Endothelial cell of umbilical vein (primary cell): ENCODE results near the gene AGK. TPM values are rescaled to one million over a fixed set of nuclear protein-coding genes. Genes with fewer than 3 reads are reported as not detected.

ENCODE experiments used
- BruUV-seq: library from RNA; stranded (reverse); fragments of 400-500 nt; replicated peaks from 2 replicates; lab custom pipeline; 2021; lab: Mats Ljungman, UMichigan
- CTCF ChIA-PET: fragments of 300-600, 350-600 bp; sonication (Branson Sonifier 250); formaldehyde crosslinking; loops from one replicate; lab custom pipeline; 2021; ENCODE audit warnings: antibody characterized with exemption, inconsistent platforms; lab: Charles Lee
- POLR2A ChIA-PET: fragments of 300-600, 350-600 bp; sonication (Branson Sonifier 250); formaldehyde crosslinking; loops from one replicate; lab custom pipeline; 2021; ENCODE audit warnings: antibody characterized with exemption, inconsistent platforms; lab: Charles Lee
- DNase-seq: peaks from one replicate; pipeline ENCODE4 v3.0.0-alpha.2; 2011; ENCODE audit warnings: low read depth, low spot score
- FAIRE-seq: peaks from 2 replicates; lab custom pipeline; 2011; peaks lifted over from hg19 to GRCh38; lab: Jason Lieb, UNC
- H2AFZ ChIP-seq: 2 replicates; pipeline ENCODE4 v1.6.0; 2012; ENCODE audit warnings: low read depth, low read length, control low read depth, inconsistent platforms
- H3K27ac ChIP-seq: 2 replicates; pipeline ENCODE4 v1.5.1; 2011; ENCODE audit warnings: low read depth, mild to moderate bottlenecking, control low read depth, low read length, moderate library complexity; ENCODE audit not compliant: insufficient read depth
- H3K27me3 ChIP-seq, 2 experiments: 2 replicates each; pipeline versions ENCODE4 v1.6.0 to v1.6.1; 2011; ENCODE audit warnings: low read length in 2 of 2, mixed read lengths in 1 of 2; ENCODE audit not compliant: control insufficient read depth in 2 of 2, insufficient read depth in 2 of 2
- H3K36me3 ChIP-seq, 2 experiments: 2 replicates in 1 of 2; 3 replicates in 1 of 2; pipeline ENCODE4 v1.5.1; 2011; ENCODE audit warnings: low read length in 2 of 2, mild to moderate bottlenecking in 1 of 2, moderate library complexity in 1 of 2; ENCODE audit not compliant: control insufficient read depth in 2 of 2, insufficient read depth in 2 of 2; ENCODE audit errors: extremely low read depth in 1 of 2
- H3K4me1 ChIP-seq: 3 replicates; pipeline ENCODE4 v1.5.1; 2011; ENCODE audit warnings: mild to moderate bottlenecking, low read length; ENCODE audit not compliant: control insufficient read depth, insufficient read depth; ENCODE audit errors: extremely low read depth
- H3K4me2 ChIP-seq: 2 replicates; pipeline ENCODE4 v1.6.1; 2011; ENCODE audit warnings: low read length, control low read depth, mixed read lengths; ENCODE audit not compliant: insufficient read depth
- H3K4me3 ChIP-seq, 3 experiments: fragments of 200-600 bp in 1 of 3; sonication (generic), shearing (Covaris generic) in 1 of 3; replicated peaks in 1 of 3; 2 replicates each; pipeline ENCODE4 v1.5.1; 2011 to 2016; ENCODE audit warnings: control low read depth in 3 of 3, low read length in 3 of 3, mild to moderate bottlenecking in 2 of 3, inconsistent platforms in 1 of 3, low read depth in 1 of 3, moderate library complexity in 1 of 3; ENCODE audit not compliant: insufficient read depth in 1 of 3
- H3K79me2 ChIP-seq: 2 replicates; pipeline ENCODE4 v1.6.0; 2012; ENCODE audit warnings: low read length, inconsistent platforms; ENCODE audit not compliant: control insufficient read depth, insufficient read depth
- H3K9ac ChIP-seq: replicated peaks from 2 replicates; pipeline ENCODE3; 2011; ENCODE audit warnings: low read length, control low read depth; ENCODE audit not compliant: insufficient read depth; ENCODE audit errors: extremely low read depth
- H3K9me1 ChIP-seq: replicated peaks from 3 replicates; pipeline ENCODE4 v1.6.0; 2011; ENCODE audit warnings: mild to moderate bottlenecking, low read length; ENCODE audit not compliant: control insufficient read depth, insufficient read depth; ENCODE audit errors: extremely low read depth
- H3K9me3 ChIP-seq: replicated peaks from 2 replicates; pipeline ENCODE4 v1.5.1; 2012; ENCODE audit warnings: low read length, inconsistent platforms; ENCODE audit not compliant: control insufficient read depth, insufficient read depth
- H4K20me1 ChIP-seq: replicated peaks from 2 replicates; pipeline ENCODE3; 2011; ENCODE audit warnings: mild to moderate bottlenecking, low read length; ENCODE audit not compliant: control insufficient read depth, insufficient read depth; ENCODE audit errors: extremely low read depth
- CTCF ChIP-seq, 2 donors: IDR thresholded peaks; 1 replicate in 1 of 2; 2 replicates in 1 of 2; pipeline ENCODE4 v1.5.1; 2011; ENCODE audit warnings: low read length in 2 of 2, mild to moderate bottlenecking in 2 of 2, moderate library complexity in 2 of 2, control low read depth in 1 of 2, inconsistent platforms in 1 of 2, low read depth in 1 of 2; ENCODE audit not compliant: insufficient read depth in 1 of 2; ENCODE audit errors: extremely low read depth in 1 of 2
- EZH2 ChIP-seq: IDR thresholded peaks from 2 replicates; pipeline ENCODE4 v1.6.1; 2012; ENCODE audit warnings: borderline replicate concordance, low read depth, mild to moderate bottlenecking, moderate library complexity, low read length, inconsistent platforms; ENCODE audit not compliant: severe bottlenecking
- FOS ChIP-seq: IDR thresholded peaks from 2 replicates; pipeline ENCODE4 v1.6.1; 2011; ENCODE audit warnings: mild to moderate bottlenecking, low read length, moderate library complexity, borderline replicate concordance; ENCODE audit not compliant: insufficient read depth
- GATA2 ChIP-seq: IDR thresholded peaks from 2 replicates; pipeline ENCODE4 v1.7.0; 2011; ENCODE audit warnings: low read depth, mild to moderate bottlenecking, moderate library complexity, mixed read lengths, low read length; ENCODE audit not compliant: insufficient read length, insufficient read depth
- JUN ChIP-seq: IDR thresholded peaks from 2 replicates; pipeline ENCODE4 v1.6.1; 2011; ENCODE audit warnings: borderline replicate concordance, low read depth; ENCODE audit not compliant: insufficient read length, insufficient read depth
- MAX ChIP-seq: IDR thresholded peaks from 2 replicates; pipeline ENCODE4 v1.6.1; 2011; ENCODE audit not compliant: insufficient read depth, insufficient read length
- MYC ChIP-seq: IDR thresholded peaks from one replicate; pipeline ENCODE4 v1.6.1; 2011; ENCODE audit warnings: mild to moderate bottlenecking, low read depth, low read length
- POLR2A ChIP-seq: IDR thresholded peaks from 2 replicates; pipeline ENCODE4 v1.6.1; 2012; ENCODE audit warnings: low read depth, mild to moderate bottlenecking, control low read depth, low read length
- POLR2AphosphoS5 ChIP-seq: IDR thresholded peaks from 2 replicates; pipeline ENCODE4 v1.6.1; 2012; ENCODE audit warnings: low read depth, mild to moderate bottlenecking, control low read depth, low read length, moderate library complexity; ENCODE audit not compliant: insufficient read depth
- dilution Hi-C: fragments of 300-500 bp; cut with MboI; formaldehyde crosslinking; loops from one replicate; pipeline ENCODE4 v1.15.0; 2019; ENCODE audit warnings: low sequenced_read_pairs; ENCODE audit not compliant: extremely low pct_ligation_motif_present
- intact Hi-C: fragments of 100-400 bp; cut with micrococcal nuclease; formaldehyde crosslinking; loops from one replicate; pipeline ENCODE4 v1.10.0; 2022
- polyA plus RNA-seq, 4 experiments: library from polyadenylated mRNA; depleted of rRNA in 3 of 4; stranded (reverse) in 3 of 4; unstranded in 1 of 4; fragments of >200 nt; gene quantifications; 2 replicates each; pipeline versions ENCODE4 v1.2.1 to v1.2.3, GENCODE V29; 2011 to 2012; ENCODE audit warnings: missing spikeins in 1 of 4
- total RNA-seq: library from RNA; stranded (reverse); gene quantifications from 2 replicates; pipeline ENCODE4 v1.2.3, GENCODE V29; 2021

The AGK gene
- total and polyA plus RNA-seq, 2 donors (not counting 3 experiments of a cell fraction or from before 2014, with no cell fraction given): 23.6 to 34.3 TPM

GRCh38 chr7:141631525-141631924, 80.3 kb downstream of the AGK start:
- no peaks in the 10 kb centered on the region for H3K79me2 ChIP-seq
- DNase-seq: no peak
- BruUV-seq: no TSS peak
- H3K9ac ChIP-seq: no peak overlapping the region
- no peaks in the 10 kb centered on the region for H3K4me1 ChIP-seq
- H3K27me3 ChIP-seq: no peaks in the 10 kb centered on the region
- dilution Hi-C loops (no loop called here), intact Hi-C loops (no loop called here)
- no peak overlapping the region for H3K27ac ChIP-seq
- ChIA-PET POLR2A (no interaction called here), CTCF (no interaction called here)
- H3K4me2 ChIP-seq: no peak overlapping the region
- no peak overlapping the region for H2AFZ ChIP-seq
- H3K36me3 ChIP-seq: no peaks in the 10 kb centered on the region
- H3K9me1 ChIP-seq: no peaks in the 10 kb centered on the region
- H3K4me3 ChIP-seq: no peak overlapping the region
- TF ChIP-seq JUN (no peak), EZH2 (no peak), POLR2A (no peak), MYC (no peak), POLR2AphosphoS5 (no peak), GATA2 (no peak)
- no peaks in the 10 kb centered on the region for H3K9me3 ChIP-seq
- no peak for FAIRE-seq
- H4K20me1 ChIP-seq: no peaks in the 10 kb centered on the region

GRCh38 chr7:141634065-141634464, 82.9 kb downstream of the AGK start:
- no peaks in the 10 kb centered on the region for H3K79me2 ChIP-seq
- TF ChIP-seq POLR2AphosphoS5 (no peak), EZH2 (no peak), GATA2 (no peak), MAX (no peak), MYC (no peak), JUN (no peak), POLR2A (no peak), FOS (no peak), CTCF (IDR thresholded peaks at IDR 0.05; ENCODE audit: extremely low read depth in 1 of 2, insufficient read depth in 1 of 2, low read depth in 1 of 2, low read length in 2 of 2) (no peak)
- POLR2A ChIA-PET: no interaction called here
- H3K36me3 ChIP-seq: no peaks in the 10 kb centered on the region
- no peaks in the 10 kb centered on the region for H3K27me3 ChIP-seq
- no TSS peak for BruUV-seq
- intact Hi-C loops: no loop called here
- no peaks in the 10 kb centered on the region for H3K9me1 ChIP-seq
- DNase-seq: no peak
- no peaks in the 10 kb centered on the region for H3K4me1 ChIP-seq
- H3K9ac ChIP-seq: no peak overlapping the region
- CTCF ChIA-PET: interaction anchor here (1.1 to 1.8 kb wide), 2 partner anchors 16 to 21 kb away, joined by 3 to 4 read pairs; no protein-coding TSS in a partner anchor
- no peak overlapping the region for H3K4me3 ChIP-seq
- H3K4me2 ChIP-seq: no peak overlapping the region
- dilution Hi-C loops: no loop called here
- H3K27ac ChIP-seq: no peak overlapping the region
- no peak overlapping the region for H2AFZ ChIP-seq
- no peaks in the 10 kb centered on the region for H4K20me1 ChIP-seq
- no peak for FAIRE-seq
- H3K9me3 ChIP-seq: no peaks in the 10 kb centered on the region
